A549 (cell line): Measurements from ENCODE around the gene CCDC117.

ENCODE experiments used
- EP300 ChIP-seq, 2 experiments: fragments of >200 bp; sonication (Bioruptor Twin); formaldehyde crosslinking; IDR thresholded peaks; 2 replicates in 1 of 2; 3 replicates in 1 of 2; pipeline ENCODE4 v1.6.1; 2016 to 2017
- JUNB ChIP-seq: fragments of >200 bp; sonication (Bioruptor Twin); formaldehyde crosslinking; IDR thresholded peaks from 2 replicates; pipeline ENCODE4 v1.6.1; 2016
- MAFK ChIP-seq: fragments of 450-650 bp; IDR thresholded peaks from 2 replicates; pipeline ENCODE4 v1.6.1; 2014; ENCODE audit not compliant: partially characterized antibody
- MAZ ChIP-seq: fragments of 150-350 bp; IDR thresholded peaks from 2 replicates; pipeline ENCODE4 v1.6.1; 2014; ENCODE audit warnings: antibody characterized with exemption, low read depth, low read length, borderline replicate concordance
- NR3C1 ChIP-seq: fragments of >200 bp; sonication (Bioruptor Twin); formaldehyde crosslinking; IDR thresholded peaks from 3 replicates; pipeline ENCODE4 v1.6.1; 2017
- RAD21 ChIP-seq, 2 experiments: fragments of >200 bp in 1 of 2; sonication (Bioruptor Twin) in 1 of 2; formaldehyde crosslinking in 1 of 2; IDR thresholded peaks in 1 of 2; conservative IDR thresholded peaks in 1 of 2; 2 replicates in 1 of 2; 3 replicates in 1 of 2; pipeline ENCODE4 v1.6.1; 2012 to 2018; ENCODE audit warnings: inconsistent platforms in 1 of 2
- USF2 ChIP-seq: fragments of 450-650 bp; IDR thresholded peaks from 2 replicates; pipeline ENCODE4 v1.6.1; 2014; ENCODE audit warnings: antibody characterized with exemption
- TF ChIP-seq, protein P1 (sequence below): fragments of >200 bp; sonication (Bioruptor Twin); formaldehyde crosslinking; IDR thresholded peaks from 3 replicates; pipeline ENCODE4 v1.5.1; 2016

DNA sequence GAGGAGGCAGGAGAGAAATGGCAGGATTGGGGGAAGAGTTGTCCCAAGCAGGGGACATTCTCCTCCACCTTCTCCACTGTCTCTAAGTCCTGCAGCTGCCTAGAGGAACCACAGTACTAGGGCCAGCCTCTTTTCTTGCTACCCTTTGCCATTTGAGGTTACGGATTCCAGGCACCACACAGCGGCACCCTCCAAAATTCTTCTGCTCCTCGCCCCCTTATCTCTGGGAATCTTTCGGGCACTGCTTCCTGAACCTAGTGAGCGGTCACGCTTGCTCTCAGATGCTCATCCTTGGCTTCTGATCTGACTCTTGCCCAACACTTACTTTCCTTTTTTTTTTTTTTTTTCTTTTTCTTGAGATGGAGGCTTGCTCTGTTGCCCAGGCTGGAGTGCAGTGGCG is 54.4 kb downstream of the CCDC117 start:
- TF ChIP-seq EP300 (IDR thresholded peaks at IDR 0.05) (no peak), RAD21 (conservative IDR thresholded peaks at IDR 0.05 in 1 of 2, IDR thresholded peaks at IDR 0.05 in 1 of 2) (no peak), USF2 (no peak), JUNB (no peak), MAZ (no peak), NR3C1 (no peak), MAFK (no peak)
- TF ChIP-seq, protein P1, sequence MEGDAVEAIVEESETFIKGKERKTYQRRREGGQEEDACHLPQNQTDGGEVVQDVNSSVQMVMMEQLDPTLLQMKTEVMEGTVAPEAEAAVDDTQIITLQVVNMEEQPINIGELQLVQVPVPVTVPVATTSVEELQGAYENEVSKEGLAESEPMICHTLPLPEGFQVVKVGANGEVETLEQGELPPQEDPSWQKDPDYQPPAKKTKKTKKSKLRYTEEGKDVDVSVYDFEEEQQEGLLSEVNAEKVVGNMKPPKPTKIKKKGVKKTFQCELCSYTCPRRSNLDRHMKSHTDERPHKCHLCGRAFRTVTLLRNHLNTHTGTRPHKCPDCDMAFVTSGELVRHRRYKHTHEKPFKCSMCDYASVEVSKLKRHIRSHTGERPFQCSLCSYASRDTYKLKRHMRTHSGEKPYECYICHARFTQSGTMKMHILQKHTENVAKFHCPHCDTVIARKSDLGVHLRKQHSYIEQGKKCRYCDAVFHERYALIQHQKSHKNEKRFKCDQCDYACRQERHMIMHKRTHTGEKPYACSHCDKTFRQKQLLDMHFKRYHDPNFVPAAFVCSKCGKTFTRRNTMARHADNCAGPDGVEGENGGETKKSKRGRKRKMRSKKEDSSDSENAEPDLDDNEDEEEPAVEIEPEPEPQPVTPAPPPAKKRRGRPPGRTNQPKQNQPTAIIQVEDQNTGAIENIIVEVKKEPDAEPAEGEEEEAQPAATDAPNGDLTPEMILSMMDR = no peak
